ENCODE measurements around the gene NEIL3.
A peak's percentile ranks its signal among the peaks of the same experiment; 100 is the strongest.

Gene NEIL3

GRCh38 chr4:177309522-177310371 lies at the start of gene NEIL3:
NEIL3 (plus strand) TSS chr4:177309874; CDS start chr4:177309954, 80 bp downstream.
- peak; percentile 99 for DNase-seq

GRCh38 chr4:177263818-177264217 lies 45.9 kb upstream of the NEIL3 start:
- no peak for DNase-seq

GRCh38 chr4:177264788-177265422 lies 44.8 kb upstream of the NEIL3 start:
- DNase-seq, result no peak

DNA sequence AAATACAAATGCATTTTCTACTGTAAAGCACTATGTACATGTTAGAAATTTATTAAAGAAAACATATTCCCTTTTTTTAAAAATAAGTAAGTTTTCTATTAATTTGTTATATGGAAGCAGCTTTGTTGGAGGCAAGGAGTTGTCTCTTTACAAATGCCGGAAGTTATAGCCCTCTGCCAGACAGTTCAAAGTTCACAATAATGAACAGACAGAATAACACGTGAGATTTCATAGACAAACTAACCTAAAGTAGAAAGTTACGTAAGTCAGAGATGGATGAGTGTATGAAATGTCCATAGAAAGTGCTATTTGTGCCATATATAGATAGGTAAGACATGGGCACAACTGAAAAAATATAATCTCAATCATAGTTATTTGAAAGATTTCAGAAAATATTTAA lies 43.9 kb upstream of the NEIL3 start:
- no peak for DNase-seq

DNA sequence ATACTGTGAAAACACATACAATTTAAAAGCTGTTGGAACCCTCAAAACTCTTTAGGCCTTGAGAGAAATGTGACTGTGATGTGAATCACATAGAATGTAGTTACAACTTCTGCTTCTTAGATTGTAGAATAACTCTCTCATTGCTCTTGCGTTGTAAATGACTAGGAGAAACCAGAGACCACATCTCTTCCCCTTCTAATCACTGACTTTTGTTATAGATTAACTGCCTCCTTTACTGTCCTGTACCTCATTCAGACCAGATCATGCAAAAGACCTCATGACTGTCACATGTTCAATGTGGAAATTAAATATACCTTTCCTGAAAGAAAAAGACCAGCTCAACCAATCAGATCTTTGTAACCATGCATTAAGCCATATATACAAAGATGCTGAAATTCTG lies 43.2 kb upstream of the NEIL3 start:
- DNase-seq, result no peak

- no peak for DNase-seq
These were observed 41.8 kb upstream of the NEIL3 start for GRCh38 chr4:177267911-177268310.

GRCh38 chr4:177271091-177271490 lies 38.6 kb upstream of the NEIL3 start:
- DNase-seq, result no peak

DNA sequence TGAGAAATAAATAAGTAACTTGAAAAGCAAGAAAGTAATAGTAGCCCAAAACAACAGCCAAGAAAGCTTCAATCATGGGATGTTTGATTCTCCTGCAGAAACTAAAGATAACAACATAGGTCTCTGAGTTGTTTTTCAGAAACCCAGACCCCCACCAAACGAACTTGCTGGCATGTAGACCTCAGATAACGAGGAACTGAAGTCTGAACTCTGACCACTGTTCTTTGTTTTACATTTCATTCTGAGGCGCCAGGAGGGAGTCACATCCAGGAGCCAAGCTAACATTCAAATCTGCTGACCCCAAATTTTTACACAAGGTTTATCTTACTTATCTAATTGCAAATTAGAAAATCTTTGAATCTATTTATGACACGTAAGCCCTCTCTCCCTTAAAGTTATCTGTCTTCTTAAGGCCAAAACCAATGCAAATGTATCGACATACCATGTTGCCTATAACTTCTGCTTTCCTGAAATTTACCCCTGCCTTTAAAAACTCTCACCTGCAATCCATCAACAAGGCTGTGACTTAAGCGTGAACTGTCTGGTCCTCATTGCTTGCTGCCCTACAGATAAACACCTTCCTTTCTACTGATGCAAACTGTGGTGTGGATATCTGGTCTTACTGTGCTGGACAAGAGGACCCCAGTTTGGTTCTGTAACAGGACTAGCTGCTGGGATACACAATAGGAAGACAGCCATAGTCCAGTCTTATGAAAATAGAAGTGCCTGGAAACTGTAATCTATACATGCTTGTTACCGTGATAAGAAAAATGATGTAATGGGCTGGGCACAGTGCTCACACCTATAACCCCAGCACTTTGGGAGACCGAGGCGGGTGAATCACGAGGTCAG lies 37.5 kb upstream of the NEIL3 start:
- DNase-seq, result no peak

DNA sequence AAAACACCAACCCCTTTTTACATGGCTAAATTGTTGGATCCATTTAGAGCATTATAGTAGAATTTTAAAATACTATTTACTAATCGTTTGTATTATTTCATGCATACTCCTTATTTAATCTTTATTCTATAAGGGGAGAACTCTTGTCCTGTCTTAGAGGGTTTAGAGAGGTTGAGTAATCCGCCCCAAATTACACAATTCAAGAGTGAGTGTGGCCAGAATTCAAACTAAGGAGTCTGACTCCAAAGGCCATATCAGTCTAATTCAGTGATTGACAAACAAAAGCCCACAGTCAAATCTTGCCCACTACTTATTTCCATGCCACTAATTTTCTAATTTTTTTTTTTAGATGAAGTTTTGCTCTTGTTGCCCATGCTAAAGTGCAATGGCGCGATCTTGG lies 33.7 kb upstream of the NEIL3 start:
- DNase-seq, result no peak

GRCh38 chr4:177281351-177281909 lies 28.2 kb upstream of the NEIL3 start:
- DNase-seq, result no peak

- DNase-seq, result no peak
These were observed 27.3 kb upstream of the NEIL3 start for GRCh38 chr4:177282284-177282835.

GRCh38 chr4:177283167-177283566 lies 26.5 kb upstream of the NEIL3 start:
- no peak for DNase-seq

DNA sequence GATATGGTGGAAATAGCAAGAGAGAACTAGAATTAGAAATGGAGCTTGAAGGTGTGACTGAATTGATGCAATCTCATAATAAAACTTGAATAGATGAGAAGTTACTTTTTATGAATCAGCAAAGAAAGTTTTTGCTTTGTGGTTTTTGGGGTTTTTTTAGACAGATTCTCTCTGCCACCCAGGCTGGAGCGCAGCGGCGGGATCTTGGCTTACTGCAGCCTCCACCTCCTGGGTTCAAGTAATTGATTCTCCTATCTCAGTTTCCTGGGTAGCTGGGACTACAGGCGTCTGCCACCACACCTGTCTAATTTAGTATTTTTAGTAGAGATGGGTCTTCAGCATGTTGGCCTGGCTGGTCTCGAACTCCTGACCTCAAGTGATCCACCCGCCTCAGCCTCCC lies 23.7 kb upstream of the NEIL3 start:
- DNase-seq, result no peak

DNA sequence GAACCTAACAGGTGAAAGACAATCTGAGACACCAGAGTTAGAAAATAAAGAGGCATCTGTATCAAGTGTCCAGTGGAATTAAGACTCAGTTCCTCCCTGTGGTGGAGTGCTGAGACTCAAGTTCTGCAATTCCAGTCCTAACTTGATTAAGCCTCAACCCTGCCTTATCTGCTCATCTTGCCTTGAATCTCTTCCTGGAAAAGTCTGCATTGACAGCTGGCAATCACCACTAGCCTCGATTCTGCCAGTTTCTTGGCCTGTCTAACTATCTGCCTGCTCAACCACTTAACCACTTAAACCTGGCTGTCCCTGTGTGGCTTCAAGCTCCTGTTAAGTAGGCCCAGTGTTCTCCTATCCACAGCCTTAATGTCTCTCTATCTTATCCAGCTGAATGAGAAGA lies 22.4 kb upstream of the NEIL3 start:
- DNase-seq, result no peak

DNA sequence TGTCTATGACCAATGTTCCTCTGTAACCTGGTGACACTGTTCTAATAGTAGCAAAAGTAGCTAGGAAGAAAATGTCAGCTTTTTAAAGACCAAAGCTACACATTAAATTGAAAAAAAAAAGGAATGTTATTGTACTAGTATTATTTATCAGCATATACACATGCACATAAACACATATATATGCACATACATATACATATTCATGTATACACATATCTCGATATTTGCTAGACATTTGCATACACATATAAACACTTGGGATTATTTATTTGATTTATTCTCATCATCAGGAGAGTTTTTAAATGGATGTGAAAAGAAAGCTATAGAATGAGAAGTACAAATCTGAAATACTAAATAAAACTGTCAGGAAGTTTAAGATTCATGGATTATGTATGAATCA lies 21.3 kb upstream of the NEIL3 start:
- DNase-seq, result no peak

DNA sequence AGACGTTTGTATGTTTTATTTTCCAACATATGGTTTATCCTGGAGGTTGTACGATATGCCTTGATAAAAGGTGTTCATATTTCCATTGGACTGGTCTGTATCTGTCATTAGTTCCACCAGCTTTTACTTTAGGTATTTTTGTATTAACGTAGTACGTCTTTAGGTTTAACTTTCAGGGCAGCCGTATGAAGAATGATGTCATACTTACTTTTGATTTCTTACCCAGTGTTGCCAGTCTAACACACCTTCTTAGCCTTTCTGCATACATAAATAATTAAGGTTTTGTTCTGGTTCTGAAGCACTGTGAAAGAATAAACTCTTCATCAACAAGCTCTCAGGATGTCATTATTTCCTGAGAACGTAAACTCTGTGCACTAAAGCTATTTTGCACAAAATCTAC lies 18.9 kb upstream of the NEIL3 start:
- no peak for DNase-seq

DNA sequence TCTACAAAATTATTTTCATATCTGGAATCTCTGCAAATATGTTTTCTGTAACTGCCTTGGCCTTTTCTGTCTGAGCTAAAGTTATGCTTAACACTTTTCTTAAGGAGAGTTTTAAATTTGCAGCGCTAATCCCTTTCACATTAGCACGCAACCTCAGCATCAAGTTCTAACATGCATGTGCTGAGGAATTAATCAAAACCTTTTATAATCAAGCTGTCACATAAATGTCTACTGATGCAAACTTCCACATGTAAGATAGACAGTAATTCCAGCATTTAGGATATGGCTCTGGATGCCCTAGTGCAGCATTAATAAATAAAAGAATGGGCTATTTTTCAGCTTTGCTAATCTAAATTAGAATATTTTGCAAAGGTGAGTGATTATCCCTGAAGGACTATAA lies 17.5 kb upstream of the NEIL3 start:
- no peak for DNase-seq

GRCh38 chr4:177293208-177294033 lies 16.3 kb upstream of the NEIL3 start:
- DNase-seq, result no peak

- DNase-seq, result no peak
These were observed 11.8 kb upstream of the NEIL3 start for GRCh38 chr4:177297785-177298391.

- no peak for DNase-seq
These were observed 8.5 kb upstream of the NEIL3 start for GRCh38 chr4:177301126-177301639.

DNA sequence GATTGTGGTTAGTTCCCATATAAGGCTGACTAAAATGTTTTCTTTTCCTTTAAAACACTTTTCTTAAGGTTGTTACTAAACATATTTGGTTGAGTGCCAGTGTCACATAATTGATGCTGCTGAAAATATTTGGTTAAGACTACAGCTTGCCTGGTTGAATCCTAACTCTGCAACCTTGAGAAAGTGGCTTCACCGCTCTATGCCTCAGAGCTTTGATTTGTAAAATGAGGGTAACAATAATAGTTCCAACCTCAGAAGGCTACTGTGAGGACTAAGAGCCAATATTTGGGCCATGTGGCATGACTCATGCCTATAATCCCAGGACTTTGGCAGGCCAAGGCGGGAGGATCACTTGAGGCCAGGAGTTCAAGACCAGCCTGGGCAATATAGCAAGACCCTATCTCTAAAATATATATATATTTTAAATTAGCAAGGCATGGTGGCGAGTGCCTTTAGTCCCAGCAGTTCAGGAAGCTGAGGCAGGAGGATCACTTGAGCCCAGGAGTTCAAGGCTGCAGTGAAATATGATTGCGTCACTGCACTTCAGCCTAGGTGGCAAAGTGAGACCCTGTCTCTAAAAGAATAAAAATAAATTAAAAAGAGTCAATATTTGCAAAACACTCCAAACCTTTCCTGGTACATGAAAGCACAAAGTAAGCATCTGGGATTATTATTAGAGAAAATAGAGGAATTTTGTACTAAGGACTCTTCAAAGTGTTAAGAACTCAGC lies 7.1 kb upstream of the NEIL3 start:
- no peak for DNase-seq

Measured in activated effector memory CD4-positive, alpha-beta T cell treated with anti-CD3 and anti-CD28 coated beads, Interleukin-2, amount 50 U/mL, for 16 hours (primary cell).